GM23248 (cell line): ENCODE results near the gene MAP3K6. TPM values are rescaled to one million over a fixed set of nuclear protein-coding genes. Genes with fewer than 3 reads are reported as not detected.

Experiments
- DNase-seq: peaks from one replicate; pipeline ENCODE4 v3.0.0-alpha.2; 2015
- H2AFZ ChIP-seq: fragments of 200-600 bp; sonication (generic); 2 replicates; pipeline ENCODE4 v1.6.1; 2016; ENCODE audit warnings: antibody characterized with exemption
- H3F3A ChIP-seq: fragments of 200-600 bp; sonication (generic); 2 replicates; pipeline ENCODE4 v1.6.1; 2016; ENCODE audit warnings: mild to moderate bottlenecking, antibody characterized with exemption, mixed run types; ENCODE audit not compliant: insufficient read depth
- H3K27ac ChIP-seq: fragments of 200-600 bp; sonication (generic); 2 replicates; pipeline ENCODE4 v1.5.1; 2016; ENCODE audit warnings: mild to moderate bottlenecking
- H3K27me3 ChIP-seq: fragments of 200-600 bp; sonication (generic); replicated peaks from 2 replicates; pipeline ENCODE4 v1.6.1; 2016; ENCODE audit warnings: mild to moderate bottlenecking; ENCODE audit not compliant: insufficient read depth
- H3K36me3 ChIP-seq: fragments of 200-600 bp; sonication (generic); 2 replicates; pipeline ENCODE4 v1.6.1; 2016; ENCODE audit warnings: low read depth, mild to moderate bottlenecking
- H3K4me1 ChIP-seq: fragments of 200-600 bp; sonication (generic); 2 replicates; pipeline ENCODE4 v1.6.1; 2016; ENCODE audit warnings: mild to moderate bottlenecking; ENCODE audit not compliant: insufficient read depth
- H3K4me2 ChIP-seq: fragments of 200-600 bp; sonication (generic); one replicate; pipeline ENCODE4 v1.6.1; 2016; ENCODE audit warnings: mild to moderate bottlenecking; ENCODE audit not compliant: unreplicated experiment
- H3K4me3 ChIP-seq: fragments of 200-600 bp; sonication (generic); 2 replicates; pipeline ENCODE4 v1.5.1; 2016; ENCODE audit warnings: mild to moderate bottlenecking
- H3K79me2 ChIP-seq: fragments of 200-600 bp; sonication (generic); 2 replicates; pipeline ENCODE4 v1.6.1; 2016; ENCODE audit warnings: mild to moderate bottlenecking; ENCODE audit not compliant: insufficient read depth
- H3K9ac ChIP-seq: fragments of 200-600 bp; sonication (generic); 2 replicates; pipeline ENCODE4 v1.6.1; 2016; ENCODE audit warnings: mild to moderate bottlenecking
- H3K9me2 ChIP-seq: fragments of 200-600 bp; sonication (generic); 2 replicates; pipeline ENCODE4 v1.6.1; 2016; ENCODE audit warnings: mixed run types, mild to moderate bottlenecking, moderate library complexity; ENCODE audit not compliant: insufficient read depth
- H3K9me3 ChIP-seq: fragments of 200-600 bp; sonication (generic); one replicate; pipeline ENCODE4 v1.6.1; 2017; ENCODE audit warnings: low read depth
- H4K20me1 ChIP-seq: fragments of 200-600 bp; sonication (generic); 2 replicates; pipeline ENCODE4 v1.6.0; 2016; ENCODE audit not compliant: insufficient read depth
- EZH2 ChIP-seq: fragments of 200-600 bp; sonication (generic); IDR thresholded peaks from 2 replicates; pipeline ENCODE4 v1.6.1; 2018; ENCODE audit warnings: antibody characterized with exemption, mild to moderate bottlenecking; ENCODE audit not compliant: insufficient read depth, poor library complexity, severe bottlenecking
- EZH2phosphoT487 ChIP-seq: fragments of 200-600 bp; sonication (generic); IDR thresholded peaks from 2 replicates; pipeline ENCODE4 v1.6.1; 2018; ENCODE audit warnings: antibody characterized with exemption, moderate library complexity, mild to moderate bottlenecking, low read depth; ENCODE audit not compliant: insufficient read depth
- WGBS, 2 experiments: methylation state at CpG; one replicate each; pipeline ENCODE4 v1.1.6; 2015 to 2017; ENCODE audit warnings: low lambda C conversion rate in 2 of 2, low coverage in 1 of 2; ENCODE audit errors: missing lambda C conversion rate in 2 of 2; 5-methylcytosine and 5-hydroxymethylcytosine counted together
- in situ Hi-C: fragments of 300-500 bp; cut with MboI; formaldehyde crosslinking; loops from 2 replicates; pipeline ENCODE4 v1.15.0; 2020
- polyA plus RNA-seq: library from polyadenylated mRNA; unstranded; fragments of >200 nt; fragmentation: Nextera tagmentation; extraction: Ambion mirVana; gene quantifications from 2 replicates; pipeline ENCODE4 v1.2.1, GENCODE V29; 2016
- total RNA-seq: library from RNA; depleted of rRNA; stranded (reverse); fragments of >200 nt; shearing (Covaris generic); gene quantifications from 2 replicates; pipeline ENCODE4 v1.2.3, GENCODE V29; 2014

Gene MAP3K6
- total and polyA plus RNA-seq, 2 experiments from 2014 or later, result 13.7 to 40.3 TPM

DNA sequence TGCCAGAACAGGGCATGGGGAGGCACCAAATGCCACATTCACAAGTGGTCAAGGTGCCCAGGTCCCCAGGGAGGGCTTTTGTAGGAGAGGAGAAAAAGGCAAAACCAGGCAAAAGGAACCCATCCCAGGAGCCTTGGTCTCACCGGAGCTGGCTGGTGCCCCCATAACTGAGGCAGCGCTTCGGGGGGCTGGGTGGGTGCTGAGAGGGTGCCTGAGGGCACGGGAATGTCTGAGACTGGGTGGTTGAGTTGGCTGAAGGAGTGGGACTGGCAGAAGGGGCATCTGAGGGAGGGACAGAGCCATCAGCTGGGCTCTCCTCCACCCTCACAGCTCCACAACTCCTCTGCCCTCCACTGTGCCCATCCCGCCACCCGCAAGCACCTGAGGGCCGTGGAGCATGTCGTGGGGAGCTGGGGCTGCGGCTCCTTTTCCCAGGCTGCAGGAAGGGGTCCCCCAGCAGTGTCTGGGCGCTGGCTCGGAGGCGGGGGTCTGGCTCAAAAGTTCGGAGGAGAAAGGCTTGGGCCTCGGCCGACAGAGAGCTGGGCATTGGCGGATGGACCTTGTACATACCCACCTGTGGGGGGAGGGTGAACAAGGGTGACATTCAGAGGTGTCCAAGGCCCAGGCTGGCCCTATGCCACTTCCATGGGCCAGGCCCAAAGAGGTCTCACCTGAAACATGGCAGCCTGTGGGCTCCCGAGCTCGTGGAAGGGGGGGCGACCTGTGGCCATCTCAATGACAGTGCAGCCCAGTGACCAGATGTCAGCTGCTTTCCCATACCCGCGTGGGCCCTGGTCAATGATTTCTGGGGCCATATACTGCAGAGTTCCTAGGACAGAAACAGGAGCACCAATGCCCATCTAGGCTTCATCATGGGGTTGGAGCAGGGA is 8.5 kb downstream of the MAP3K6 start:
- no peak for DNase-seq
- Histone ChIP-seq H3K4me3 (no peak overlapping the region), H3K4me1 (no peaks in the 10 kb centered on the region)

DNA sequence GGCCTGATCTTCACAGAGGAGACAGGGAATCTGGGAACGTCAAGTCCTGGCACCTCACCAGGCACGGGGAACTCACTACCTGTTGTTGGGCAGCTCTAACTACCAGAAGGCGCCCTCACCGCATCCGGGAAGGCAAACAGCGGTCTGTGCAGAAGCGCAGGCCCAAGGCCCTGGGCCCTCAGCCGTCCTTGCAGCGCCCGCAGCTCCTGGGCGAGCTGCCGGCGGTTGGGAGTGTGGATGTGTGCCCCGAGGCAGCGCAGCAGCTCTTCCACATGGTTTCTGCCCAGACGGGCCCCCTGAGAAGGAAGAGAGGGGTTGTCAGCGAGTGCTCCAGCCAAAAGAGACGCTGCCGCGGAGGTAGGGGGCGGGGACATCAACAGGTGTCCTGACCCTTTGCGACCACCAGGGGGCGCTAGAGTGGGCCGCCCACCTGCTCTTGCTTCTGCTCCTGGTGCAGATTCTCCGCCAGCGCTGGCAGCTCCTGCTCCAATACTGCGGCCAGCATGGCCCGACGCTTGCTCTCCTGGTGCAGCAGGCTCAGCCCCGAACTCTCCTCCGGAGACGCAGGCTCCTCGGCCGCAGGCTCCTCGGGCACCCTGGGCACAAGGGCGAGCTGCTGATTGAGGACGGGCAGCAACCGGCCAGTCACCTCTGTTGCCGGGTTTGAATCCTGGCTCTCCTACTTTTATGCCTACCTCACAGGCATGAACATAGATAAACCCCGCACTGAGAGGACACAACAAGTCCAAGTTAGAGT is 9.3 kb downstream of the MAP3K6 start:
- H3K9me2 ChIP-seq, result no peaks in the 10 kb centered on the region
- in situ Hi-C loops, result no loop called here
- H3F3A ChIP-seq, result no peaks in the 10 kb centered on the region
- no peaks in the 10 kb centered on the region for H3K79me2 ChIP-seq
- H3K27ac ChIP-seq, result no peak overlapping the region
- no peaks in the 10 kb centered on the region for H4K20me1 ChIP-seq
- TF ChIP-seq EZH2 (no peak), EZH2phosphoT487 (no peak)
- no peak overlapping the region for H3K4me3 ChIP-seq
- peak; percentile 48 for DNase-seq
- 72 to 81% methylated on average over 30 to 40 of the region's 40 CpGs for WGBS, 2 experiments
- H3K4me1 ChIP-seq, result no peaks in the 10 kb centered on the region
- H3K27me3 ChIP-seq, result no peaks in the 10 kb centered on the region
- no peak overlapping the region for H3K4me2 ChIP-seq
- H2AFZ ChIP-seq, result no peak overlapping the region
- H3K9me3 ChIP-seq, result no peaks in the 10 kb centered on the region
- H3K36me3 ChIP-seq, result peaks cover 5% of the 10 kb centered on the region; the same call in 1 of the 2 replicates
- no peak overlapping the region for H3K9ac ChIP-seq

More for the DNA sequence above, 8.5 kb downstream of the MAP3K6 start:
- Histone ChIP-seq H2AFZ (no peak overlapping the region), H3K9ac (no peak overlapping the region), H3K9me2 (no peaks in the 10 kb centered on the region), H3K79me2 (no peaks in the 10 kb centered on the region), H3K36me3 (peaks cover 5% of the 10 kb centered on the region; the same call in 1 of the 2 replicates), H3K4me2 (no peak overlapping the region), H3K27me3 (no peaks in the 10 kb centered on the region), H4K20me1 (no peaks in the 10 kb centered on the region), H3K27ac (no peak overlapping the region), H3K9me3 (no peaks in the 10 kb centered on the region), H3F3A (no peaks in the 10 kb centered on the region)
- in situ Hi-C loops, result no loop called here
- WGBS, 2 experiments, result 94 to 95% methylated on average over 20 to 21 of the region's 21 CpGs
- TF ChIP-seq EZH2 (no peak), EZH2phosphoT487 (no peak)

DNA sequence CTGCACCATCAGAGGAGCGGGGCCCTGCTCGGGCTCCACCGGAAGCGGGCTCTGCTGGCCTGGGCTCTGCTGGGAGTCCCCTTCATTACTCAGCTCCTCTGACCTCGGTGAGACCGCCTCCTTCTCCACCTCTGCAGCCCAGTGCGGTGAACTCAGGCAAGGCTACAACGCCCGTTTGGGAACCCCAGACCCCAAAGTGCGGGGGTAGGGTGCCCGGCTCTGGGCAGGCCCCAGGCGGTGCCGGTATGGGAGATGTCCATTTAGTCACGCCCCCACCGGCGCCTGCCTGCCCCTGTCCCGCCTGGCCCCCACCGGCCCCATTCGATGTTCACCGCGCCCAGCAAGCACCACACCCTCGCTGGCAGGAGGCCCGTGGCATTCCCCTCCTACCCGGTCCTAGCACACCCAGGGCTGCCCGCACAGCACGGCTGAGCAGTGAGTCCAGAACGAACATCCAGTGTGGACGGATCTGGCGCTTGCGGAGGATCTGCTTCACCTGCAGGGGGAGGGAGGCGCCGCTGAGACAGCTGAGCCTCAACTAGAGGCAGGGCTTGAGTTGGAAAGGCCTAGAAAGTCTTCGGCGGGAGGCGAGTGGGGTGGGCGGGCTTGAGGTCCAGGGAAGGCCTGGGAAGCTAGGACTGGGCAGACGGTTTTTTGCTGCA is 10.0 kb downstream of the MAP3K6 start:
- in situ Hi-C loops, result no loop called here
- TF ChIP-seq EZH2phosphoT487, result no peak
- TF ChIP-seq EZH2, result no peak
- Histone ChIP-seq H2AFZ (no peak overlapping the region), H3K36me3 (peaks cover 1% of the 10 kb centered on the region; the same call in 1 of the 2 replicates), H3K27ac (no peak overlapping the region), H4K20me1 (no peaks in the 10 kb centered on the region), H3K79me2 (no peaks in the 10 kb centered on the region), H3K4me1 (no peaks in the 10 kb centered on the region), H3K9ac (no peak overlapping the region), H3K9me3 (no peaks in the 10 kb centered on the region), H3K4me2 (no peak overlapping the region), H3F3A (no peaks in the 10 kb centered on the region), H3K27me3 (no peaks in the 10 kb centered on the region), H3K4me3 (no peak overlapping the region), H3K9me2 (no peaks in the 10 kb centered on the region)
- DNase-seq, result no peak
- WGBS, 2 experiments, result 84 to 89% methylated on average over 34 to 37 of the region's 37 CpGs

DNA sequence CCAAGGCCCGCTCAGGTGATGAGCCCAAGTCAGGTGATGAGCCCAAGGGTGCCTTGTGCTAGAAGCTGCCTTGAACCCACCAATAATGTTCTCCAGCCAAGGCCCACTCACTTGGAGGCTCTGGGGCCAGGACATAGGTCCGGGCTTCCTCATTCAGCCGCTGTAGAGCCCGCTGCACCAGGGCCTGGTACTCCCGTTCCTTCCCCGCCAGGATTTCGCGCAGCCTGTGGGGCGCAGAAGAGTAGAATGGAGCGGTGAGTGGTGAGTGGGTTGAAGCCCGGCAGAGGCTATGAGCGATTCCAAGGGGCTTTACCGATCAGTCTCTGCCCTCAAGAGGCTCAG is 10.5 kb downstream of the MAP3K6 start:
- Histone ChIP-seq H3K27me3 (no peaks in the 10 kb centered on the region), H3K9me2 (no peaks in the 10 kb centered on the region), H3K4me2 (no peak overlapping the region), H3F3A (no peaks in the 10 kb centered on the region), H3K9me3 (no peaks in the 10 kb centered on the region), H3K4me1 (no peaks in the 10 kb centered on the region), H3K36me3 (no peaks in the 10 kb centered on the region; the same call in 1 of the 2 replicates), H3K9ac (no peak overlapping the region), H3K27ac (no peak overlapping the region), H3K79me2 (no peaks in the 10 kb centered on the region), H3K4me3 (no peak overlapping the region), H2AFZ (no peak overlapping the region), H4K20me1 (no peaks in the 10 kb centered on the region)
- in situ Hi-C loops, result no loop called here
- TF ChIP-seq EZH2 (no peak), EZH2phosphoT487 (no peak)
- no peak for DNase-seq
- WGBS, 2 experiments, result 95 to 96% methylated on average over 13 of the region's 13 CpGs
